HEK293 (cell line): Measurements from ENCODE around the gene CEBPE.

Experiments
- CTCF ChIA-PET: fragments of 350-600 bp; formaldehyde crosslinking; extraction: SDS; loops from one replicate; lab custom pipeline; 2021; ENCODE audit warnings: antibody characterized with exemption; lab: Yijun Ruan, JAX
- POLR2A ChIA-PET: fragments of 300-600 bp; formaldehyde crosslinking; extraction: SDS; loops from one replicate; lab custom pipeline; 2020; ENCODE audit warnings: antibody characterized with exemption, inconsistent platforms; lab: Yijun Ruan, JAX
- H3K27ac ChIP-seq: fragments of 200-500 bp; sonication (Bioruptor generic); 2 replicates; pipeline ENCODE4 v1.5.1; 2014; ENCODE audit warnings: low read depth, low read length, control low read depth, inconsistent platforms; ENCODE audit errors: extremely low read depth
- H3K36me3 ChIP-seq, 2 experiments: fragments of 200-500 bp in 1 of 2; sonication (Bioruptor generic) in 1 of 2; 1 replicate in 1 of 2; 2 replicates in 1 of 2; pipeline ENCODE4 v1.5.1; 2014 to 2017; ENCODE audit warnings: inconsistent platforms in 2 of 2, low read length in 2 of 2; ENCODE audit not compliant: control insufficient read depth in 2 of 2, insufficient read depth in 1 of 2
- H3K4me1 ChIP-seq: fragments of 200-500 bp; sonication (Bioruptor generic); 2 replicates; pipeline ENCODE4 v1.5.1; 2014; ENCODE audit warnings: mild to moderate bottlenecking, low read length, inconsistent platforms; ENCODE audit not compliant: control insufficient read depth, insufficient read depth
- H3K4me3 ChIP-seq: 2 replicates; pipeline ENCODE4 v1.5.1; 2011; ENCODE audit warnings: low read depth, mild to moderate bottlenecking, control low read depth, low read length, moderate library complexity
- H3K9me3 ChIP-seq: fragments of 200-500 bp; sonication (Bioruptor generic); 2 replicates; pipeline ENCODE4 v1.5.1; 2014; ENCODE audit warnings: low read depth, low read length, inconsistent platforms; ENCODE audit not compliant: control insufficient read depth, insufficient read depth
- GLIS1 ChIP-seq: fragments of 450-650 bp; formaldehyde crosslinking; IDR thresholded peaks from 2 replicates; pipeline ENCODE4 v1.5.1; 2016; ENCODE audit warnings: missing biosample characterization, missing genetic modification characterization
- HIC1 ChIP-seq: fragments of 450-650 bp; formaldehyde crosslinking; IDR thresholded peaks from 2 replicates; pipeline ENCODE4 v1.5.1; 2016; ENCODE audit warnings: missing biosample characterization, missing genetic modification characterization
- KLF8 ChIP-seq: fragments of 450-650 bp; formaldehyde crosslinking; IDR thresholded peaks from 2 replicates; pipeline ENCODE4 v1.5.1; 2016; ENCODE audit warnings: missing biosample characterization, missing genetic modification characterization
- MZF1 ChIP-seq: fragments of 450-650 bp; formaldehyde crosslinking; IDR thresholded peaks from 2 replicates; pipeline ENCODE4 v1.5.1; 2017; ENCODE audit warnings: missing biosample characterization, missing genetic modification characterization, borderline replicate concordance
- RBAK ChIP-seq: fragments of 450-650 bp; formaldehyde crosslinking; IDR thresholded peaks from 2 replicates; pipeline ENCODE4 v1.5.1; 2016; ENCODE audit warnings: missing biosample characterization, missing genetic modification characterization
- TCF7L2 ChIP-seq: IDR thresholded peaks from 2 replicates; pipeline ENCODE4 v1.6.1; 2011; ENCODE audit warnings: low read depth, mild to moderate bottlenecking, inconsistent platforms, low read length, moderate library complexity, borderline replicate concordance
- YY2 ChIP-seq: fragments of 450-650 bp; formaldehyde crosslinking; IDR thresholded peaks from 2 replicates; pipeline ENCODE4 v1.5.1; 2016; ENCODE audit warnings: missing biosample characterization, missing genetic modification characterization
- ZBTB11 ChIP-seq: fragments of 450-650 bp; formaldehyde crosslinking; conservative IDR thresholded peaks from 2 replicates; pipeline ENCODE4 v1.5.1; 2016; ENCODE audit warnings: low read depth, missing biosample characterization, missing genetic modification characterization
- ZEB2 ChIP-seq: fragments of 450-650 bp; formaldehyde crosslinking; IDR thresholded peaks from 2 replicates; pipeline ENCODE4 v1.5.1; 2016; ENCODE audit warnings: missing biosample characterization, missing genetic modification characterization
- ZFHX2 ChIP-seq: fragments of 450-650 bp; formaldehyde crosslinking; conservative IDR thresholded peaks from 2 replicates; pipeline ENCODE4 v1.5.1; 2016; ENCODE audit warnings: missing biosample characterization, missing genetic modification characterization
- ZIC2 ChIP-seq: fragments of 450-650 bp; formaldehyde crosslinking; IDR thresholded peaks from 2 replicates; pipeline ENCODE4 v1.5.1; 2016; ENCODE audit warnings: missing biosample characterization, missing genetic modification characterization
- ZNF155 ChIP-seq: fragments of 450-650 bp; formaldehyde crosslinking; IDR thresholded peaks from 2 replicates; pipeline ENCODE4 v1.5.1; 2016; ENCODE audit warnings: missing biosample characterization, missing genetic modification characterization
- ZNF2 ChIP-seq: fragments of 450-650 bp; formaldehyde crosslinking; IDR thresholded peaks from 2 replicates; pipeline ENCODE4 v1.5.1; 2016; ENCODE audit warnings: missing biosample characterization, missing genetic modification characterization
- ZNF202 ChIP-seq: fragments of 450-650 bp; formaldehyde crosslinking; IDR thresholded peaks from 2 replicates; pipeline ENCODE4 v1.5.1; 2016; ENCODE audit warnings: missing biosample characterization, missing genetic modification characterization, borderline replicate concordance
- ZNF529 ChIP-seq: fragments of 450-650 bp; formaldehyde crosslinking; IDR thresholded peaks from 2 replicates; pipeline ENCODE4 v1.5.1; 2017; ENCODE audit warnings: missing genetic modification characterization, missing biosample characterization; ENCODE audit not compliant: insufficient replicate concordance
- ZNF548 ChIP-seq: fragments of 450-650 bp; formaldehyde crosslinking; IDR thresholded peaks from 2 replicates; pipeline ENCODE4 v1.5.1; 2016; ENCODE audit warnings: missing biosample characterization, missing genetic modification characterization
- ZNF610 ChIP-seq: fragments of 450-650 bp; formaldehyde crosslinking; IDR thresholded peaks from 2 replicates; pipeline ENCODE4 v1.5.1; 2016; ENCODE audit warnings: missing biosample characterization, missing genetic modification characterization, borderline replicate concordance
- TF ChIP-seq, protein P1 (sequence below): fragments of 450-650 bp; formaldehyde crosslinking; IDR thresholded peaks from 2 replicates; pipeline ENCODE4 v1.5.1; 2016; ENCODE audit warnings: missing biosample characterization, missing genetic modification characterization
- TF ChIP-seq, protein P2 (sequence below): fragments of 450-650 bp; formaldehyde crosslinking; IDR thresholded peaks from 2 replicates; pipeline ENCODE4 v1.5.1; 2017; ENCODE audit warnings: missing biosample characterization, missing genetic modification characterization

CEBPE gene

DNA sequence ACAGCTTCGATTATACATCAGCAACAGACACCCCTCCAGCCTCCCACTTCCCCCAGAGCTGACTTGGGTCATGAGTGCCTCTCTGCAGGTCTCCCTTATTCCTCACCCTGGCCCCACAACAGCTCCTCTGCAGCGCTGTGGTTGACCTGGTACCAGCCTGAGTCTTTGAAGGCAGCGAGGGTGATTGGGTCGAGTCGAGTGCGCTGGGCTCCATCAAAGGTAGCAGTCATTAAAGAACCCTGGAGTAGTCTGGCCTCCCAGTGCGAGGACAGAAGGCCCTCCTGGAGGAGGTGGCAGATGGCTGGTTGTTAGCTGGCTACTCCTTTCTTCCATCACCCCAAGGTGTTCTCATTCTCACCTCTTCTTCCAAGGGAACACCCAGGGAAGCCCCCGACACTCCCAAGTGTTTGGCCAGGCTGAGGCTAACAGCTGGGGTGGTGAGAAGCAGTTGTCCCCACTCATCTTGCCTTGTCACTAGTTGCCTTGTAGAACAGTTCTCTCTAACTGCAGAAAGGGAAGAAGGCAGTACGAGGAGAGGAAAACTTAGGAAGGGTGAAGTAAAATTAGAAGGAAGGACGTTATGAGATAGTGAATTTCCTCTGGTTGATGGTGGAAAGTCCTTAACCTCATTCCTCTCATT, 16.9 kb downstream of the CEBPE start:
- Histone ChIP-seq H3K4me1 (peaks cover 4% of the 10 kb centered on the region), H3K4me3 (no peak overlapping the region), H3K36me3 (peaks cover 8 to 22% of the 10 kb centered on the region in 2 experiments), H3K9me3 (no peaks in the 10 kb centered on the region), H3K27ac (no peak overlapping the region)
- POLR2A ChIA-PET: interaction anchor here (0.5 kb wide), 1 partner anchor 81 kb away, joined by 3 read pairs; no protein-coding TSS in a partner anchor
- CTCF ChIA-PET: interaction anchor here (0.9 to 1.8 kb wide), 4 partner anchors 10 to 116 kb away, joined by 3 to 7 read pairs (median 3); no protein-coding TSS in a partner anchor
- no peak for TF ChIP-seq ZBTB11 (tag by site-specific recombination)
- no peak for TF ChIP-seq ZNF548 (tag by site-specific recombination)
- no peak for TF ChIP-seq ZNF155 (tag by site-specific recombination)
- no peak for TF ChIP-seq ZNF529 (tag by site-specific recombination)
- TF ChIP-seq ZFHX2 (tag by site-specific recombination): no peak
- no peak for TF ChIP-seq TCF7L2

DNA sequence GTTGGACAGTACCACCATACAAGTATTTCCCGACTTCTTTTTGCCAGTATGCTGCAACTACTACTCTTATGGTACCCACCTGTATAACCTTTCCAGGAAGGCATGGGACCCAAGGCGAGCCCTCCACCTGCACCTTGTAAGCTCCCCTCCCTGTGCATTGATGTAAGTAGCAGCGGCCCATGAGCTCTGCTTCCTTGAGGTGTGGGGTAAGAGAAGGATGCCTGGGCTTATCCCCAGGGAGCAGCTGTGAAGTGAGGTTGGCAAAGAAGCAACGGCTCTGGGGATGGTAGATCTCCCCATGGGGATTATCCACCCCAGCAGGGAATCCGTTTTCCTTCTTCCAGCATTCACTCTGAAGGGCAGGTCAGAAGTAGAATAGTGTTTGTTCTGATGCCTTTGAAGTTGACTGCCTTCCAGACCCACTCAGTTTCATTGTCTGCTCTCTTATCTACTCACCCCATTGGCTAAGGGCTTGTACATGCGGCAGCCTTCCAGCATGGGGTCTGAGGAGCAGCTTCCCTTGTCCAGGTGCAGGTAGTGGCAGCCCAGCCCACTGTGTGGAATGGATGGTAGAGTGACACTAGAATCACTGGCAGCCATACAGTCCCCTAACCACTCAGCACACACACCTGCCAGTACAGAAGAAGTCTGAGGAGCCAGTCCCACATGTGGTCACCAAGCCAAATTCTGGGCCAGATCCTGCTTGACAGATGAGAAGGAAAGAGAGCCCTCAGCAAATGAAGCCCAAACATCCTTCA, 17.7 kb downstream of the CEBPE start:
- Histone ChIP-seq H3K4me3 (no peak overlapping the region), H3K27ac (no peak overlapping the region), H3K36me3 (peaks cover 8 to 26% of the 10 kb centered on the region in 2 experiments), H3K9me3 (no peaks in the 10 kb centered on the region), H3K4me1 (peaks cover 7% of the 10 kb centered on the region)
- no peak for TF ChIP-seq RBAK
- TF ChIP-seq ZEB2 (tag by site-specific recombination): peak; percentile 23; the same call in 1 of the 2 replicates
- TF ChIP-seq ZIC2 (tag by site-specific recombination): peak; percentile 31; the same call in 1 of the 2 replicates
- no peak for TF ChIP-seq KLF8 (tag by site-specific recombination)
- TF ChIP-seq HIC1 (tag by site-specific recombination): no peak
- no peak for TF ChIP-seq GLIS1
- ChIA-PET POLR2A (no interaction called here), CTCF (interaction anchor here (1.0 to 2.2 kb wide), 4 partner anchors 11 to 115 kb away, joined by 3 to 10 read pairs (median 5); no protein-coding TSS in a partner anchor)

- H3K27ac ChIP-seq: no peak overlapping the region
- peaks cover 3% of the 10 kb centered on the region for H3K4me1 ChIP-seq
- peaks cover 8 to 26% of the 10 kb centered on the region in 2 experiments for H3K36me3 ChIP-seq
- no peaks in the 10 kb centered on the region for H3K9me3 ChIP-seq
- TF ChIP-seq ZNF610 (tag by site-specific recombination) (no peak), YY2 (no peak), ZNF202 (tag by site-specific recombination) (no peak), ZEB2 (tag by site-specific recombination) (no peak), ZNF2 (tag by site-specific recombination) (no peak), MZF1 (tag by site-specific recombination) (no peak)
- TF ChIP-seq, protein P1, sequence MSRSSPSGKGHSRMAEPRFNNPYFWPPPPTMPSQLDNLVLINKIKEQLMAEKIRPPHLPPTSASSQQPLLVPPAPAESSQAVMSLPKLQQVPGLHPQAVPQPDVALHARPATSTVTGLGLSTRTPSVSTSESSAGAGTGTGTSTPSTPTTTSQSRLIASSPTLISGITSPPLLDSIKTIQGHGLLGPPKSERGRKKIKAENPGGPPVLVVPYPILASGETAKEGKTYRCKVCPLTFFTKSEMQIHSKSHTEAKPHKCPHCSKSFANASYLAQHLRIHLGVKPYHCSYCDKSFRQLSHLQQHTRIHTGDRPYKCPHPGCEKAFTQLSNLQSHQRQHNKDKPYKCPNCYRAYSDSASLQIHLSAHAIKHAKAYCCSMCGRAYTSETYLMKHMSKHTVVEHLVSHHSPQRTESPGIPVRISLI (tag by site-specific recombination): no peak
- TF ChIP-seq, protein P2, sequence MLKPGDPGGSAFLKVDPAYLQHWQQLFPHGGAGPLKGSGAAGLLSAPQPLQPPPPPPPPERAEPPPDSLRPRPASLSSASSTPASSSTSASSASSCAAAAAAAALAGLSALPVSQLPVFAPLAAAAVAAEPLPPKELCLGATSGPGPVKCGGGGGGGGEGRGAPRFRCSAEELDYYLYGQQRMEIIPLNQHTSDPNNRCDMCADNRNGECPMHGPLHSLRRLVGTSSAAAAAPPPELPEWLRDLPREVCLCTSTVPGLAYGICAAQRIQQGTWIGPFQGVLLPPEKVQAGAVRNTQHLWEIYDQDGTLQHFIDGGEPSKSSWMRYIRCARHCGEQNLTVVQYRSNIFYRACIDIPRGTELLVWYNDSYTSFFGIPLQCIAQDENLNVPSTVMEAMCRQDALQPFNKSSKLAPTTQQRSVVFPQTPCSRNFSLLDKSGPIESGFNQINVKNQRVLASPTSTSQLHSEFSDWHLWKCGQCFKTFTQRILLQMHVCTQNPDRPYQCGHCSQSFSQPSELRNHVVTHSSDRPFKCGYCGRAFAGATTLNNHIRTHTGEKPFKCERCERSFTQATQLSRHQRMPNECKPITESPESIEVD (tag by site-specific recombination): no peak
- CTCF ChIA-PET: interaction anchor here (0.7 to 2.2 kb wide), 5 partner anchors 13 to 93 kb away, joined by 3 to 10 read pairs (median 5); no protein-coding TSS in a partner anchor
- H3K4me3 ChIP-seq: no peak overlapping the region
- POLR2A ChIA-PET: interaction anchor here (0.7 kb wide), 1 partner anchor 724 kb away, joined by 5 read pairs; no protein-coding TSS in a partner anchor
These were observed 19.7 kb downstream of the CEBPE start for GRCh38 chr14:23099212-23099861.
